GM23248 (cell line): ENCODE data around the gene GFOD1. TPM values are rescaled to one million over a fixed set of nuclear protein-coding genes. Genes with fewer than 3 reads are reported as not detected.

ENCODE experiments used
- DNase-seq: peaks from one replicate; pipeline ENCODE4 v3.0.0-alpha.2; 2015
- H2AFZ ChIP-seq: fragments of 200-600 bp; sonication (generic); 2 replicates; pipeline ENCODE4 v1.6.1; 2016; ENCODE audit warnings: antibody characterized with exemption
- H3F3A ChIP-seq: fragments of 200-600 bp; sonication (generic); 2 replicates; pipeline ENCODE4 v1.6.1; 2016; ENCODE audit warnings: mild to moderate bottlenecking, antibody characterized with exemption, mixed run types; ENCODE audit not compliant: insufficient read depth
- H3K27ac ChIP-seq: fragments of 200-600 bp; sonication (generic); 2 replicates; pipeline ENCODE4 v1.5.1; 2016; ENCODE audit warnings: mild to moderate bottlenecking
- H3K27me3 ChIP-seq: fragments of 200-600 bp; sonication (generic); replicated peaks from 2 replicates; pipeline ENCODE4 v1.6.1; 2016; ENCODE audit warnings: mild to moderate bottlenecking; ENCODE audit not compliant: insufficient read depth
- H3K36me3 ChIP-seq: fragments of 200-600 bp; sonication (generic); 2 replicates; pipeline ENCODE4 v1.6.1; 2016; ENCODE audit warnings: low read depth, mild to moderate bottlenecking
- H3K4me1 ChIP-seq: fragments of 200-600 bp; sonication (generic); 2 replicates; pipeline ENCODE4 v1.6.1; 2016; ENCODE audit warnings: mild to moderate bottlenecking; ENCODE audit not compliant: insufficient read depth
- H3K4me2 ChIP-seq: fragments of 200-600 bp; sonication (generic); one replicate; pipeline ENCODE4 v1.6.1; 2016; ENCODE audit warnings: mild to moderate bottlenecking; ENCODE audit not compliant: unreplicated experiment
- H3K4me3 ChIP-seq: fragments of 200-600 bp; sonication (generic); 2 replicates; pipeline ENCODE4 v1.5.1; 2016; ENCODE audit warnings: mild to moderate bottlenecking
- H3K79me2 ChIP-seq: fragments of 200-600 bp; sonication (generic); 2 replicates; pipeline ENCODE4 v1.6.1; 2016; ENCODE audit warnings: mild to moderate bottlenecking; ENCODE audit not compliant: insufficient read depth
- H3K9ac ChIP-seq: fragments of 200-600 bp; sonication (generic); 2 replicates; pipeline ENCODE4 v1.6.1; 2016; ENCODE audit warnings: mild to moderate bottlenecking
- H3K9me2 ChIP-seq: fragments of 200-600 bp; sonication (generic); 2 replicates; pipeline ENCODE4 v1.6.1; 2016; ENCODE audit warnings: mixed run types, mild to moderate bottlenecking, moderate library complexity; ENCODE audit not compliant: insufficient read depth
- H3K9me3 ChIP-seq: fragments of 200-600 bp; sonication (generic); one replicate; pipeline ENCODE4 v1.6.1; 2017; ENCODE audit warnings: low read depth
- H4K20me1 ChIP-seq: fragments of 200-600 bp; sonication (generic); 2 replicates; pipeline ENCODE4 v1.6.0; 2016; ENCODE audit not compliant: insufficient read depth
- EZH2 ChIP-seq: fragments of 200-600 bp; sonication (generic); IDR thresholded peaks from 2 replicates; pipeline ENCODE4 v1.6.1; 2018; ENCODE audit warnings: antibody characterized with exemption, mild to moderate bottlenecking; ENCODE audit not compliant: insufficient read depth, poor library complexity, severe bottlenecking
- EZH2phosphoT487 ChIP-seq: fragments of 200-600 bp; sonication (generic); IDR thresholded peaks from 2 replicates; pipeline ENCODE4 v1.6.1; 2018; ENCODE audit warnings: antibody characterized with exemption, moderate library complexity, mild to moderate bottlenecking, low read depth; ENCODE audit not compliant: insufficient read depth
- WGBS, 2 experiments: methylation state at CpG; one replicate each; pipeline ENCODE4 v1.1.6; 2015 to 2017; ENCODE audit warnings: low lambda C conversion rate in 2 of 2, low coverage in 1 of 2; ENCODE audit errors: missing lambda C conversion rate in 2 of 2; 5-methylcytosine and 5-hydroxymethylcytosine counted together
- in situ Hi-C: fragments of 300-500 bp; cut with MboI; formaldehyde crosslinking; loops from 2 replicates; pipeline ENCODE4 v1.15.0; 2020
- polyA plus RNA-seq: library from polyadenylated mRNA; unstranded; fragments of >200 nt; fragmentation: Nextera tagmentation; extraction: Ambion mirVana; gene quantifications from 2 replicates; pipeline ENCODE4 v1.2.1, GENCODE V29; 2016
- total RNA-seq: library from RNA; depleted of rRNA; stranded (reverse); fragments of >200 nt; shearing (Covaris generic); gene quantifications from 2 replicates; pipeline ENCODE4 v1.2.3, GENCODE V29; 2014

The GFOD1 gene
- total and polyA plus RNA-seq, 2 experiments from 2014 or later, result 0.84 to 0.97 TPM

DNA sequence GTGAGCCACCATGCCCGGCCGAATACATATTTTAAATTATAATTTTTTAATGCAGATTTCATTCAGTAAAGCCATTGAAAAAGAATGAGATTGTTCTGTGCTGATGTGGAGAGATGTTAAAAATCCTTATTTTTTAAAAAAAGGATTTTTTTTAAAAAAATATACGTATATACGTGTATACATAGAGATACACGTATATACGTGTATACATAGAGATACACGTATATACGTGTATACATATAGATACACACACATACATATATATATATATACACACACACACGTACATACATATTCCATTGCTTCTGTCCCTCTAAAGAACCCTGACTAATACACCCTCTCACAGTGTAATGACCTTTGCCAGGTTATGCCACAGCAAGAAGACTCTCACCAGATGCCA, 135.2 kb downstream of the GFOD1 start:
- Histone ChIP-seq H3K9me3 (no peaks in the 10 kb centered on the region), H3K27me3 (no peaks in the 10 kb centered on the region), H3K9me2 (no peaks in the 10 kb centered on the region), H3K27ac (no peak overlapping the region), H4K20me1 (no peaks in the 10 kb centered on the region), H3F3A (peaks cover 24% of the 10 kb centered on the region), H3K4me2 (no peak overlapping the region), H2AFZ (no peak overlapping the region), H3K9ac (no peak overlapping the region), H3K4me3 (no peak overlapping the region), H3K4me1 (peaks cover 32% of the 10 kb centered on the region), H3K79me2 (no peaks in the 10 kb centered on the region), H3K36me3 (no peaks in the 10 kb centered on the region)
- no peak for TF ChIP-seq EZH2phosphoT487
- no peak for TF ChIP-seq EZH2
- DNase-seq, result no peak
- in situ Hi-C loops, result no loop called here
- WGBS, 2 experiments, result 93 to 94% methylated on average over 9 of the region's 9 CpGs

DNA sequence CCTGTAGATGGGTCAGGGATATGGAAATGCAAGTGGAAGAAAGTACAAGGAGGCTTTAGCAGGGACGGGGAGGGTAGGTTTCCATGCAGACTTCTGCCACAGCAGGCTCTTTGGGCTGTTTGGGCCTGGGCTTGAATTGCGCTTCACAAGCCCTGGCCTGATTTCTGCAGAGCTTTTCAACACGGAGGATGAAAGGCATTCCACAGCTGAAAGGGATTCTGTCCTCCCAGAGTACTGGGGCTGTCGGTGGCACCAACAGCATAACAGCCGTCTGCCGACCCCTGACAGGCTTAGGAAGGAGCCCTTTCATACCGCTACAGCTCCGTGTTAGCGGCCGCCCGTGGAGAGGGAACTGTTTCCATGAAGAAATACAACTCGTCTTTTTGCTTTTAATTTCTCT, 136.1 kb downstream of the GFOD1 start:
- Histone ChIP-seq H3K4me2 (no peak overlapping the region), H3K4me1 (peaks cover 28% of the 10 kb centered on the region), H3K27ac (no peak overlapping the region), H3K4me3 (no peak overlapping the region), H3K9me2 (no peaks in the 10 kb centered on the region), H3K27me3 (no peaks in the 10 kb centered on the region), H3F3A (peaks cover 17% of the 10 kb centered on the region), H2AFZ (no peak overlapping the region), H3K9me3 (no peaks in the 10 kb centered on the region), H3K9ac (no peak overlapping the region), H4K20me1 (no peaks in the 10 kb centered on the region), H3K36me3 (no peaks in the 10 kb centered on the region), H3K79me2 (no peaks in the 10 kb centered on the region)
- DNase-seq, result no peak
- TF ChIP-seq EZH2, result no peak
- no peak for TF ChIP-seq EZH2phosphoT487
- in situ Hi-C loops, result no loop called here
- WGBS, 2 experiments, result 86% methylated on average over 12 of the region's 12 CpGs

DNA sequence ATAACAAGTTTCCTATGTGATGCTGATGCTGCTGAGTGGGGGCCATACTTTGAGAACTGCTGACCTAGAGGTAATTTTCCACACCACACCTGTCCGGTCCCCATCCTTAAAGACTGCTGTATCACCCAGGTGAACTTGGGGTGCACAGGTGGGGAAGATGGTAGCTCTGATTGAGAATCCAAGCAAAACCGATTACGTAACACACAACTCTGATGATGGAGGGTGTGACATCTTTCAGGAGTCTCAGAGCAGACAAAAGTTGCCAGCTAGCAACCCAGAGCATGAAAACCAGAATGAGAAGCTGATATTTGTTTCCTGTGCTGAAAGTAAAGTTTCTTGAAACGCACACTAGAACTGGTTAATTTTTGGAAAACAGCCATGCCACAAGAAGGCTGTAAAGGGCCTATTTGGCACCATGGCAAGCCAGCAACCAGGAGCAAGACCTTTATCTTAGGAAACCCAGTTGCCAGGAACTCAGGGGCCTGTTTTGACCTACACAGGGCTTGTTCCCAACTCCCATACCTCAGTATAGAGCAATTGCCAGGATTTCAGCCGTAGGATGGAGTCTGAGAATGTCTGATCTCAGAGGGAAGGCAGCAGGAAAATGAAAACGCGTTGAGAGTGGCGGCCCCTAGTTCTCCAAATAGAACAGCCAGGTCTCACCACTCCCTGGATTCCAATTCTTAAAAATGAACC, 137.4 kb downstream of the GFOD1 start:
- TF ChIP-seq EZH2phosphoT487 (no peak), EZH2 (no peak)
- H3K27me3 ChIP-seq, result no peaks in the 10 kb centered on the region
- no peak for DNase-seq

DNA sequence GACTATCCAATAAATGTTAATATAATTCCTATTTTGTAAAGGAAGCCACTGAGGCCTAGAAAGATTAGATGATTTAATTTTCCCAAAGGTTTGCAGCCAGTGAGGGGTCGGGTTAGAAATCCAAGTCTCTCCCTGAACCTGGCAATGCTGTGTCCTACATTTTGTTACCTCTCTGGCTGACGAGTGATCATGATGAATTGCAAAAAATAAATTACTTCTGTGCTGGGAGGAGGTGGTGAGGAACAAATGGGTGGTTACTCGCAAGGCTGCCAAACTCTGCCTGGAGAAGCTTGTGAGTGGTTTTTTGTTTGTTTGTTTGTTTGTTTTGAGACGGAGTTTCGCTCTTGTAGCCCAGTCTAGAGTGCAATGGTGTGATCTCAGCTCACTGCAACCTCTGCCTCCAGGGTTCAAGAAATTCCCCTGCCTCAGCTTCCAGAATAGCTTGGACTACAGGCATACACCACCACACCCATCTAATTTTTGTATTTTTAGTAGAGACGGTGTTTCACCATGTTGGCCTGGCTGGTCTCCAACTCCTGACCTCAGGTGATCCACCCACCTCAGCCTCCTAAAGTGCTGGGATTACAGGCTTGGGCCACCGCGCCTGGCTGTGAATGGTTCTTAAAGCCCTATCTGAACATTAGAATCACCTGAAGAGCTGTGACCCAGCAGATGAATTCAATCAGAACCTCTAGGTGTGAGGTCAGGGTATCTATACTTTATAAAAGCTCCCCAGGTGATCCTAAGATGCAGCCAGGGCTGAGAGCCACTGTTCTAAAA, 138.9 kb downstream of the GFOD1 start:
- Histone ChIP-seq H3F3A (no peaks in the 10 kb centered on the region), H4K20me1 (no peaks in the 10 kb centered on the region), H2AFZ (no peak overlapping the region), H3K9me2 (no peaks in the 10 kb centered on the region), H3K27me3 (no peaks in the 10 kb centered on the region), H3K27ac (no peak overlapping the region), H3K36me3 (no peaks in the 10 kb centered on the region), H3K9ac (no peak overlapping the region), H3K4me3 (no peak overlapping the region), H3K9me3 (no peaks in the 10 kb centered on the region), H3K4me1 (peaks cover 2% of the 10 kb centered on the region), H3K4me2 (no peak overlapping the region), H3K79me2 (no peaks in the 10 kb centered on the region)
- WGBS, 2 experiments, result 75 to 78% methylated on average over 8 of the region's 8 CpGs
- TF ChIP-seq EZH2phosphoT487, result no peak
- no peak for TF ChIP-seq EZH2
- no peak for DNase-seq
- in situ Hi-C loops, result loop anchor here (25.0 kb wide), 1 partner anchor 189 kb away; no protein-coding TSS in a partner anchor

More for the DNA sequence above, 137.4 kb downstream of the GFOD1 start:
- H3F3A ChIP-seq, result peaks cover 6% of the 10 kb centered on the region
- H3K36me3 ChIP-seq, result no peaks in the 10 kb centered on the region
- no peak overlapping the region for H2AFZ ChIP-seq
- no peaks in the 10 kb centered on the region for H3K9me2 ChIP-seq
- no peak overlapping the region for H3K4me3 ChIP-seq
- no peaks in the 10 kb centered on the region for H3K9me3 ChIP-seq
- H3K9ac ChIP-seq, result no peak overlapping the region
- H3K27ac ChIP-seq, result no peak overlapping the region
- H3K4me2 ChIP-seq, result no peak overlapping the region
- in situ Hi-C loops, result loop anchor here (25.0 kb wide), 1 partner anchor 187 kb away; no protein-coding TSS in a partner anchor
- 80 to 83% methylated on average over 8 of the region's 8 CpGs for WGBS, 2 experiments
- H4K20me1 ChIP-seq, result no peaks in the 10 kb centered on the region
- H3K4me1 ChIP-seq, result peaks cover 16% of the 10 kb centered on the region
- H3K79me2 ChIP-seq, result no peaks in the 10 kb centered on the region
